Measurements from ENCODE around the gene MICU2. TPM values are rescaled to one million over a fixed set of nuclear protein-coding genes. Genes with fewer than 3 reads are reported as not detected.

Gene MICU2
- total and polyA plus RNA-seq, 2 donors (not counting 1 experiment from before 2014, with no cell fraction given): 43.3 to 43.9 TPM

DNA sequence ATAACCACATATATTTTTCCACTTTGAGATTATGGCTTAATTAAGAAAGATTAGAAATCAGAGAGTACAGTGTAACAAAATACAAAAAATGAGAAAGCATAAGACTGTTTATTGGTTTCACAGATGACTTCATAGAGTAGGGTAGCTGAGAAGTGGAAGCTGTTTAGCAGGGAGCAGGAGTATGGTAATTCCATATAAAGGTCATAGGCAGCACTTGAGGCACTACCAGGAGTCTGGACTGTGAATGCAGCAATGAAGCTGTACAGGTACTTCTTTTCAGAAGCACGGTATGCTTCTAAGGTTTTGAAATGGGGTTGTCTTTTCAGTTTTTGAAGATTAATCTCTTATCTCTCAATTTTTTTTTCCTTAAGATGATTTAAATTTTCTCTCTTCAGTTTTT is 69.2 kb downstream of the MICU2 start:
- Histone ChIP-seq H3K4me2 (ENCODE audit: extremely low read depth, insufficient read depth, low read length) (no peak overlapping the region), H2AFZ (ENCODE audit: low read length) (no peak overlapping the region), H3K36me3 (ENCODE audit: control insufficient read depth, insufficient read depth, low read length) (no peaks in the 10 kb centered on the region), H3K27ac (ENCODE audit: insufficient read depth, low read length) (no peak overlapping the region), H3K27me3 (ENCODE audit: control insufficient read depth, insufficient read depth, low read length) (no peaks in the 10 kb centered on the region), H4K20me1 (ENCODE audit: control insufficient read depth, extremely low read depth, insufficient read depth, low read length) (no peaks in the 10 kb centered on the region), H3K9me3 (ENCODE audit: control insufficient read depth, insufficient read depth, low read depth, low read length) (no peaks in the 10 kb centered on the region), H3K4me3 (replicated peaks in 1 of 4; ENCODE audit: control extremely low read depth in 1 of 4, insufficient read depth in 1 of 4, low read depth in 3 of 4, low read length in 4 of 4) (no peak overlapping the region), H3K79me2 (ENCODE audit: control insufficient read depth, insufficient read depth, low read length) (no peaks in the 10 kb centered on the region), H3K9ac (ENCODE audit: insufficient read depth, low read length) (no peak overlapping the region), H3K4me1 (ENCODE audit: control insufficient read depth, extremely low read depth, insufficient read depth, low read length) (no peaks in the 10 kb centered on the region)
- TF ChIP-seq, protein P1, sequence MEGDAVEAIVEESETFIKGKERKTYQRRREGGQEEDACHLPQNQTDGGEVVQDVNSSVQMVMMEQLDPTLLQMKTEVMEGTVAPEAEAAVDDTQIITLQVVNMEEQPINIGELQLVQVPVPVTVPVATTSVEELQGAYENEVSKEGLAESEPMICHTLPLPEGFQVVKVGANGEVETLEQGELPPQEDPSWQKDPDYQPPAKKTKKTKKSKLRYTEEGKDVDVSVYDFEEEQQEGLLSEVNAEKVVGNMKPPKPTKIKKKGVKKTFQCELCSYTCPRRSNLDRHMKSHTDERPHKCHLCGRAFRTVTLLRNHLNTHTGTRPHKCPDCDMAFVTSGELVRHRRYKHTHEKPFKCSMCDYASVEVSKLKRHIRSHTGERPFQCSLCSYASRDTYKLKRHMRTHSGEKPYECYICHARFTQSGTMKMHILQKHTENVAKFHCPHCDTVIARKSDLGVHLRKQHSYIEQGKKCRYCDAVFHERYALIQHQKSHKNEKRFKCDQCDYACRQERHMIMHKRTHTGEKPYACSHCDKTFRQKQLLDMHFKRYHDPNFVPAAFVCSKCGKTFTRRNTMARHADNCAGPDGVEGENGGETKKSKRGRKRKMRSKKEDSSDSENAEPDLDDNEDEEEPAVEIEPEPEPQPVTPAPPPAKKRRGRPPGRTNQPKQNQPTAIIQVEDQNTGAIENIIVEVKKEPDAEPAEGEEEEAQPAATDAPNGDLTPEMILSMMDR (conservative IDR thresholded peaks at IDR 0.05 in 1 of 2, IDR thresholded peaks at IDR 0.05 in 1 of 2; ENCODE audit: low read depth in 1 of 2, low read length in 2 of 2): no peak
- no peak for TF ChIP-seq EZH2 (IDR thresholded peaks at IDR 0.05; ENCODE audit: low read length, missing control alignments)
- DNase-seq (ENCODE audit: low read depth in 2 of 2): no peak

DNA sequence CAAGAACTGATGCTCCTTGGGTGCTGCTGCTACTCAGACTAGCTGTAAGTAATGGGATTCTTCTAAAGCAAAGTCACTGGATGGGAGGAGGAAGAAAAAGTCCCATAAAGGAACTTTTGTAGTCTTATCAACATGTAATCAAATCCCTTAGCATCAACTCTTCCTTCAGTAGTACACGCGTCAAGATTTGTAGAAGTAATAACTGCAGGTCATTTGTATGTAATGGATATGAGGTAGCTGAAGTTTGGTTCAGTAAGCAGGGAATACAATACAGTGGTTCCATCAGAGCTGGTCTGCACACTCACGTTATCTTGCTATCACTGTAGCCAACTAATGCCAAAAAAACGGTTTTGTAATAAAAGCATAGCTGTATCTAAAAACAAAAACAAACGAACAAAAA is 72.5 kb downstream of the MICU2 start:
- H3K4me3 ChIP-seq (replicated peaks in 1 of 4; ENCODE audit: control extremely low read depth in 1 of 4, insufficient read depth in 1 of 4, low read depth in 3 of 4, low read length in 4 of 4): no peak overlapping the region
- H3K4me2 ChIP-seq (ENCODE audit: extremely low read depth, insufficient read depth, low read length): no peak overlapping the region
- no peaks in the 10 kb centered on the region for H3K36me3 ChIP-seq (ENCODE audit: control insufficient read depth, insufficient read depth, low read length)
- no peak for DNase-seq (ENCODE audit: low read depth in 2 of 2)
- H3K27ac ChIP-seq (ENCODE audit: insufficient read depth, low read length): no peak overlapping the region
- H3K79me2 ChIP-seq (ENCODE audit: control insufficient read depth, insufficient read depth, low read length): no peaks in the 10 kb centered on the region
- H3K9me3 ChIP-seq (ENCODE audit: control insufficient read depth, insufficient read depth, low read depth, low read length): no peaks in the 10 kb centered on the region
- H2AFZ ChIP-seq (ENCODE audit: low read length): no peak overlapping the region
- no peaks in the 10 kb centered on the region for H3K27me3 ChIP-seq (ENCODE audit: control insufficient read depth, insufficient read depth, low read length)
- TF ChIP-seq EZH2 (IDR thresholded peaks at IDR 0.05; ENCODE audit: low read length, missing control alignments): no peak
- no peaks in the 10 kb centered on the region for H3K4me1 ChIP-seq (ENCODE audit: control insufficient read depth, extremely low read depth, insufficient read depth, low read length)
- H3K9ac ChIP-seq (ENCODE audit: insufficient read depth, low read length): no peak overlapping the region
- no peaks in the 10 kb centered on the region for H4K20me1 ChIP-seq (ENCODE audit: control insufficient read depth, extremely low read depth, insufficient read depth, low read length)

DNA sequence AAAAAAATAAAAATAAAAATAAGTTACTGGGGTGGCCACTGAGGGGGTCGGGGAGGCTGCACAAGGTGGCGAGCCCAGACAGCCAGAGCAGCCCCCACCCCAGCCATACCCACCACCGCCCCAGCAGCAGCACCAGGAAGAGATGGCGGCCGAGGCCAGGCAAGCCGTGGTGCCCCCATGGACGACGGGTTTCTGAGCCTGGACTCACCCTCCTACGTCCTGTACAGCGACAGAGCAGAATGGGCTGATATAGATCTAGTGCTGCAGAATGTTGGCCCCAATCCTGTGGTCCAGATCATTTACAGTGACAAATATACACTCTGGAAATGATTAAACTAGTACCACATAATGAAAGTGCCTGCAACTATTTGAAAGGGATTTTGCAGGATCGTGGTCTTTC is 73.3 kb downstream of the MICU2 start:
- Histone ChIP-seq H4K20me1 (ENCODE audit: control insufficient read depth, extremely low read depth, insufficient read depth, low read length) (no peaks in the 10 kb centered on the region), H3K4me1 (ENCODE audit: control insufficient read depth, extremely low read depth, insufficient read depth, low read length) (no peaks in the 10 kb centered on the region), H3K4me2 (ENCODE audit: extremely low read depth, insufficient read depth, low read length) (no peak overlapping the region), H3K9me3 (ENCODE audit: control insufficient read depth, insufficient read depth, low read depth, low read length) (no peaks in the 10 kb centered on the region), H3K27me3 (ENCODE audit: control insufficient read depth, insufficient read depth, low read length) (no peaks in the 10 kb centered on the region), H3K9ac (ENCODE audit: insufficient read depth, low read length) (no peak overlapping the region), H3K4me3 (replicated peaks in 1 of 4; ENCODE audit: control extremely low read depth in 1 of 4, insufficient read depth in 1 of 4, low read depth in 3 of 4, low read length in 4 of 4) (no peak overlapping the region), H3K27ac (ENCODE audit: insufficient read depth, low read length) (no peak overlapping the region), H2AFZ (ENCODE audit: low read length) (no peak overlapping the region), H3K36me3 (ENCODE audit: control insufficient read depth, insufficient read depth, low read length) (no peaks in the 10 kb centered on the region), H3K79me2 (ENCODE audit: control insufficient read depth, insufficient read depth, low read length) (no peaks in the 10 kb centered on the region)
- DNase-seq (ENCODE audit: low read depth in 2 of 2): no peak
- TF ChIP-seq, protein P1 (conservative IDR thresholded peaks at IDR 0.05 in 1 of 2, IDR thresholded peaks at IDR 0.05 in 1 of 2; ENCODE audit: low read depth in 1 of 2, low read length in 2 of 2): no peak
- TF ChIP-seq EZH2 (IDR thresholded peaks at IDR 0.05; ENCODE audit: low read length, missing control alignments): no peak

Measured in fibroblast of lung (primary cell).